ENCODE results near the gene KLHDC7A.
"Not testable (repeated sequence)": the region's sequence is repeated elsewhere in the genome, so short reads cannot be mapped to it uniquely, and the experiment has no call there.

KLHDC7A gene

GRCh38 chr1:18461656-18462055 is 19.1 kb upstream of the KLHDC7A start:
- no peak overlapping the region for H3K27ac ChIP-seq

GRCh38 chr1:18462517-18462916 is 18.2 kb upstream of the KLHDC7A start:
- H3K4me3 ChIP-seq (ENCODE audit: low read depth, low read length); H3K36me3 ChIP-seq; DNase-seq; H3K27ac ChIP-seq; H3K27me3 ChIP-seq (ENCODE audit: insufficient read depth, low read depth, severe bottlenecking); H3K9me3 ChIP-seq (ENCODE audit: severe bottlenecking): not testable (repeated sequence)

More at GRCh38 chr1:18461656-18462055, 19.1 kb upstream of the KLHDC7A start:
- Histone ChIP-seq H3K9me3 (ENCODE audit: severe bottlenecking) (no peaks in the 10 kb centered on the region), H3K27me3 (ENCODE audit: insufficient read depth, low read depth, severe bottlenecking) (no peaks in the 10 kb centered on the region), H3K4me3 (ENCODE audit: low read depth, low read length) (no peak overlapping the region), H3K36me3 (no peaks in the 10 kb centered on the region)
- TF ChIP-seq CTCF (IDR thresholded peaks at IDR 0.05; ENCODE audit: low read depth, low read length): no peak
- DNase-seq: no peak

- Histone ChIP-seq H3K27ac (no peak overlapping the region), H3K27me3 (ENCODE audit: insufficient read depth, low read depth, severe bottlenecking) (no peaks in the 10 kb centered on the region), H3K9me3 (ENCODE audit: severe bottlenecking) (peaks cover 5% of the 10 kb centered on the region), H3K36me3 (no peaks in the 10 kb centered on the region), H3K4me3 (ENCODE audit: low read depth, low read length) (no peak overlapping the region)
- TF ChIP-seq CTCF (IDR thresholded peaks at IDR 0.05; ENCODE audit: low read depth, low read length): no peak
- DNase-seq: no peak
These were observed 17.7 kb upstream of the KLHDC7A start for GRCh38 chr1:18463063-18463462.

GRCh38 chr1:18463984-18464664 is 16.6 kb upstream of the KLHDC7A start:
- no peaks in the 10 kb centered on the region for H3K27me3 ChIP-seq (ENCODE audit: insufficient read depth, low read depth, severe bottlenecking)
- DNase-seq: no peak
- H3K9me3 ChIP-seq (ENCODE audit: severe bottlenecking): peaks cover 5% of the 10 kb centered on the region
- H3K27ac ChIP-seq: no peak overlapping the region
- no peak overlapping the region for H3K4me3 ChIP-seq (ENCODE audit: low read depth, low read length)
- no peak for TF ChIP-seq CTCF (IDR thresholded peaks at IDR 0.05; ENCODE audit: low read depth, low read length)
- no peaks in the 10 kb centered on the region for H3K36me3 ChIP-seq

- no peak for TF ChIP-seq CTCF (IDR thresholded peaks at IDR 0.05; ENCODE audit: low read depth, low read length)
- DNase-seq: no peak
- H3K27ac ChIP-seq: no peak overlapping the region
- H3K27me3 ChIP-seq (ENCODE audit: insufficient read depth, low read depth, severe bottlenecking): no peaks in the 10 kb centered on the region
- no peaks in the 10 kb centered on the region for H3K36me3 ChIP-seq
- no peak overlapping the region for H3K4me3 ChIP-seq (ENCODE audit: low read depth, low read length)
- peaks cover 5% of the 10 kb centered on the region for H3K9me3 ChIP-seq (ENCODE audit: severe bottlenecking)
These were observed 16.1 kb upstream of the KLHDC7A start for GRCh38 chr1:18464665-18465050.

- no peak for TF ChIP-seq CTCF (IDR thresholded peaks at IDR 0.05; ENCODE audit: low read depth, low read length)
- Histone ChIP-seq H3K27me3 (ENCODE audit: insufficient read depth, low read depth, severe bottlenecking) (no peaks in the 10 kb centered on the region), H3K27ac (no peak overlapping the region), H3K9me3 (ENCODE audit: severe bottlenecking) (peaks cover 5% of the 10 kb centered on the region), H3K4me3 (ENCODE audit: low read depth, low read length) (no peak overlapping the region), H3K36me3 (no peaks in the 10 kb centered on the region)
- DNase-seq: no peak
These were observed 14.1 kb upstream of the KLHDC7A start for GRCh38 chr1:18466676-18467075.
